AG10803 (cell line): ENCODE measurements around the gene STK35.

Experiments used
- DNase-seq: peaks from one replicate; pipeline ENCODE4 v3.0.0; 2010; ENCODE audit warnings: low read depth
- H3K4me3 ChIP-seq: 2 replicates; pipeline ENCODE4 v1.5.1; 2011; ENCODE audit warnings: mild to moderate bottlenecking, low read length, control low read depth
- TF ChIP-seq, protein P1 (sequence below): conservative IDR thresholded peaks from 2 replicates; pipeline ENCODE4 v1.5.1; 2011; ENCODE audit warnings: mild to moderate bottlenecking, low read length, control low read depth, inconsistent platforms

STK35 gene

DNA sequence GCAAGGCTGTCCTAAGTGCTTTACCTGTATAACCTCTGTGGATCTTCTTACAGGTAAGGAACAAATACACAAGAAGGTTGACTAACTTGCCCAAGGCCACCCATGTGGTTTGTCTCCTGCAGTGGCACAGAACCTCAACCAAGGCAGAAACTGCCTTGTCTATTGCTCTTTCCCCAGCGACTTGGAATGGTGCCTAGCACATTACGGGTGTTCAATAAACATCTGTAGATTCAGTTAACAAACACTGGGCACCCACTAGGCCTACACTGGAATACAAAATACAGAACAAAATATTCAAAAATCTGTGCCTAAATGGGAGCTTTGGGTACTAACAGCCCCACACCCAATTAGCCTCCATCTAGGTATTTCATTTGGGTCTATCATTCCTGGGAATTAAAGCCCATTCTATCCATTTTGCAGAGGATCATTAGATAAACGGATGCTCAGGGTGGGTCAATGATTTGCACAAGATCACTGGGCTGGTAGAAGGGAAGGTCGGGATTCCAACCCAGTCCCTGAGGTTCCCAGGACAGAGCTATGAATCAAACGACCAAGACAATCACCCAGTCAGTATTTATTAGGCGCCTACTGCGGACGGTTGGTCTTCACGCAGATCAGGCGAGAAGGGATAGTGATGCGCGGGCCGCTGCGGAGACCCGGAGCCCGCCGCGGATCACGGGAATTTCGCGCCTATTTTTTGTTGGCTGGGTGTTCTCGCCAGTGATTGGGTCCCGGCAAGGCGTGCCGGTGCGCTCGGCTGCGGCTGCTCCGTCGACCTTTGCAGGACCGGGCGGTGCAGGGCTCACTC is at the start of gene STK35:
TSS of gene STK35 (plus strand) at position 771 of the 808 bp plus-strand sequence. CDS start 55 bp downstream, outside the sequence.
- DNase-seq, result no peak
- H3K4me3 ChIP-seq, result peak within 1 kb of the TSS; percentile 97
- TF ChIP-seq, protein P1, sequence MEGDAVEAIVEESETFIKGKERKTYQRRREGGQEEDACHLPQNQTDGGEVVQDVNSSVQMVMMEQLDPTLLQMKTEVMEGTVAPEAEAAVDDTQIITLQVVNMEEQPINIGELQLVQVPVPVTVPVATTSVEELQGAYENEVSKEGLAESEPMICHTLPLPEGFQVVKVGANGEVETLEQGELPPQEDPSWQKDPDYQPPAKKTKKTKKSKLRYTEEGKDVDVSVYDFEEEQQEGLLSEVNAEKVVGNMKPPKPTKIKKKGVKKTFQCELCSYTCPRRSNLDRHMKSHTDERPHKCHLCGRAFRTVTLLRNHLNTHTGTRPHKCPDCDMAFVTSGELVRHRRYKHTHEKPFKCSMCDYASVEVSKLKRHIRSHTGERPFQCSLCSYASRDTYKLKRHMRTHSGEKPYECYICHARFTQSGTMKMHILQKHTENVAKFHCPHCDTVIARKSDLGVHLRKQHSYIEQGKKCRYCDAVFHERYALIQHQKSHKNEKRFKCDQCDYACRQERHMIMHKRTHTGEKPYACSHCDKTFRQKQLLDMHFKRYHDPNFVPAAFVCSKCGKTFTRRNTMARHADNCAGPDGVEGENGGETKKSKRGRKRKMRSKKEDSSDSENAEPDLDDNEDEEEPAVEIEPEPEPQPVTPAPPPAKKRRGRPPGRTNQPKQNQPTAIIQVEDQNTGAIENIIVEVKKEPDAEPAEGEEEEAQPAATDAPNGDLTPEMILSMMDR, result no peak

DNA sequence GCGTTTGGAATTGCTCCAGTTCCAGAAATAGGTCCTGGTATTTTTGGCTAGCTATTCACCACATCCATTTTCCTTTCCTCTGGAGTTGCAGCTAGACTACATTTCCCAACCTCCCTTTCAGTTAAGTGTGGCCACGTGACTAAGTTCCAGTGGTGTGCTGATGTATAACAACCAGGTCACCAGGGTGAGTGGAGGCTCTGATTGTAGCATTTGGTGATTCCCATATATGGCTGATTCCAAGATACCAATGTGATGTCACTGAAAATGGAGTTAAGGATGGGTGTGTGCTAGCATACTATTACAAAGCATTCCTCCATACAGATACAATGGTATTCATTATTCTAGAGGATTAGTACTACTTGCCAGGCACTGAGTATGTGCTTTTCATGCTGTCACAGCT is 49.7 kb upstream of the STK35 start:
- H3K4me3 ChIP-seq, result no peak overlapping the region
- DNase-seq, result no peak
- TF ChIP-seq, protein P1, result no peak

- TF ChIP-seq, protein P1, result no peak
- no peak overlapping the region for H3K4me3 ChIP-seq
- DNase-seq, result no peak
These were observed 48.9 kb upstream of the STK35 start for GRCh38 chr20:2052741-2053140.

DNA sequence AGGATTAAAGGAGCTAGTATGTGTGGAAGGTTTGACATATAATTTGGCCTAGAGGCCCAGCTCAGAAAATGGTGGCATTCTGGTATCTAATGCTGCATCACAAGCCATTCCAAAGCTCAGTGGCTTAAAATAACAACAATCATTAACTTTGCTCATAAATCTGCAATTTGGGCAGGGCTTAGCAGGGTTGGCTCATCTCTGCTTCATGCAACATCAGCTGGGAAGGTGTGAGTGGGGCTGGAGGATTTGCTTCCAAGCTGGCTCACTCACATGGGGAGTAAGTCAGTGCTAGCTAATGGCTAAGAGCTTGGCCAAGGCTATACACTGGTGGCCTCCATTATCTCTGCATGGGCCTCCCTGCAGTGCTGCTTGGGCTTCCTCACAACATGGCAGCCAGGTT is 48.0 kb upstream of the STK35 start:
- no peak for DNase-seq
- TF ChIP-seq, protein P1, result no peak
- no peak overlapping the region for H3K4me3 ChIP-seq

GRCh38 chr20:2054911-2055310 is 46.7 kb upstream of the STK35 start:
- DNase-seq, result no peak
- no peak overlapping the region for H3K4me3 ChIP-seq
- TF ChIP-seq, protein P1, result no peak

- no peak overlapping the region for H3K4me3 ChIP-seq
- DNase-seq, result no peak
- TF ChIP-seq, protein P1, result no peak
These were observed 42.2 kb upstream of the STK35 start for GRCh38 chr20:2059411-2059810.

GRCh38 chr20:2065099-2065498 is 36.5 kb upstream of the STK35 start:
- no peak overlapping the region for H3K4me3 ChIP-seq
- TF ChIP-seq, protein P1, result no peak
- DNase-seq, result no peak
